K562 treated with DMSO at 1 percent for 12 hours (cell line): ENCODE results near the gene ERP44. TPM values are rescaled to one million over a fixed set of nuclear protein-coding genes. Genes with fewer than 3 reads are reported as not detected.

ENCODE experiments used
- total RNA-seq: library from RNA; unstranded; fragments of 300-600 nt; gene quantifications from 2 replicates; pipeline ENCODE4 v1.2.3, GENCODE V29; 2022; ENCODE audit not compliant: insufficient read depth

Gene ERP44
- total RNA-seq, result 11.0 and 27.6 TPM in 2 replicates

GRCh38 chr9:100098887-100099721, at the start of gene ERP44, which contains the start of gene INVS:
TSS of gene ERP44 (minus strand) at chr9:100099000. CDS start at chr9:100098840, 160 bp downstream.
TSS of gene INVS (plus strand) at chr9:100099243. CDS start at chr9:100104522, 5,279 bp downstream.

Other genes starting within 250 kb of the ERP44 start
- 2.6 and 15.2 TPM in 2 replicates for gene STX17, start 192.3 kb downstream of the ERP44 start, total RNA-seq
- 2.6 and 6.4 TPM in 2 replicates for gene INVS, start 243 bp upstream of the ERP44 start, total RNA-seq